CD1c-positive myeloid dendritic cell (primary cell): ENCODE data around the gene PCAT7.
"Not testable (repeated sequence)": the region's sequence is repeated elsewhere in the genome, so short reads cannot be mapped to it uniquely, and the experiment has no call there.

Experiments used
- DNase-seq: peaks from one replicate; pipeline ENCODE4 v3.0.0-alpha.2; 2016; ENCODE audit errors: extremely low spot score

Gene PCAT7

GRCh38 chr9:94563548-94563947, 8.7 kb downstream of the PCAT7 start:
- no peak for DNase-seq

DNA sequence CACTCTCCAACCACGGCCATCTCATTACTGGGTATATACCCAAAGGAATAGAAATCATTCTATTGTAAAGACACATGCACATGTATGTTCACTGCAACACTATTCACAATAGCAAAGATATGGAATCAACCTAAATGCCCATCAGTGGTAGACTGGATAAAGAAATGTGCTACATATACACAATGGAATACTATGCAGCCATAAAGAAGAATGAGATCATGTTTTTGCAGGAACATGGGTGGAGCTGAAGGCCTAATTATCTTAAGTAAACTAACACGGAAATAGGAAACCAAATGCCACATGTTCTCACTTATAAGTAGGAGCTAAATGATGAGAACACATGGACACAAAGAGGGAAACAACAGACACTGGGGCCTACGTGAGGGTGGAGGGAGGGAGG, 9.4 kb downstream of the PCAT7 start:
- DNase-seq, result not testable (repeated sequence)

DNA sequence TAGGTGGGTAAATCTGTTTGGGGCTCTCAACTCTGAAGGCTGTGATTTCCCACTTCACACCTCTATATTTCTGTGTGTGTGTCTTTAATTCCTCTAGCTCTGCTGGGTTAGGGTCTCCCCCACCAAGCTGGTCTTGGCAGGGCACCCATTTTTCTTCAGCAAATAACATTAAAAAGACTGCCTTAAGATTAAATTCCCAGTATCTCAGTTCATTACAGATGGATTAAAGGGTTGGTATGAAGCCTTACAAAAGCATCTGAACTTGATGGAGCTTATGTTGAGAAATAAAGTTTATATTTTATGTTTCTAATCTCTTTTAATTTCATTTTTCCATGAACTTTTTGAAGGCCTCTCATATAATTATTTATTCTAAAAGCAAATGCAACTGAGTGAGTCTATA, 11.7 kb downstream of the PCAT7 start:
- DNase-seq, result no peak

- DNase-seq, result no peak
These were observed 12.4 kb downstream of the PCAT7 start for GRCh38 chr9:94567271-94567670.

GRCh38 chr9:94568250-94568889, 13.5 kb downstream of the PCAT7 start:
- DNase-seq, result no peak

- DNase-seq, result no peak
These were observed 14.3 kb downstream of the PCAT7 start for GRCh38 chr9:94568972-94569712.

GRCh38 chr9:94576131-94576530, 21.2 kb downstream of the PCAT7 start:
- peak; percentile 40 for DNase-seq

- no peak for DNase-seq
These were observed 22.2 kb downstream of the PCAT7 start for GRCh38 chr9:94577036-94577435.

DNA sequence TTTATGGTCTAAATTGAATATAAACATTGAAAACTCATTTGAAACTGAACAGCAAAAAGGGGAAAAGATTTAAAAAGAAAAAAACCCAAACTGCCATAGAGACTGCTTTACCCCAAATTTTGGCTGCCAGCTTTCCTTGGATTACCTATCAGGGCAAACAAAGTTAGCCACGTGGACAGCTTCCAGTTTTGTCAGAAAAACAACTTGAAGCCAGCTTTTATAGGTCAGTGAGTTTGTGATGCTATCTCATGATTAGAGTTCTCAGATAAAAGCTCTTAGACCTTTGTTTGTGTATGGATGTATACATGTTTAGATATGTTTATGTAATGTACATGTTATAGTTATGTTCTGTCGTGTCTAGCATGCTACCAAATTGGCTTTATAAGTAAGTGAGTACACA, 22.7 kb downstream of the PCAT7 start:
- DNase-seq, result no peak

GRCh38 chr9:94581728-94582127, 26.8 kb downstream of the PCAT7 start:
- DNase-seq, result no peak

DNA sequence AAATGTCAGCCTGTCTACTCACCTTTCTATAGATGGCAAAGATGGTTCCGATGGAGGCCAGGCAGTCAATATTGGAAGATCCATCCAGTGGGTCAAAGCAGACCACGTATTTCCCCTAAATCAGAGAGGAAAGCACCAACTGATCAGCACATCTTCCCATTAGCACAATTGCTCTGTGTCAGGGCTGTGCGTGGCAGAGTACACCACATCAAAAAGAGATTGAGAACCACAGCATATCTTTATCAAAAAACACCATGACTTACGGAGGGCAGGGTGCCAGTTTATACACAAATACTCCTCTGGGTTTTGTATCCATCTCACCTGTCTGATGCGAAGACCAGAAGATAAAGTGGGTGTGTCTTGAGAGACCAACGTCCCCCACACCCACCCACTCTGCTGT, 29.7 kb downstream of the PCAT7 start:
- no peak for DNase-seq

GRCh38 chr9:94586316-94586715, 31.4 kb downstream of the PCAT7 start:
- peak; percentile 20 for DNase-seq

DNA sequence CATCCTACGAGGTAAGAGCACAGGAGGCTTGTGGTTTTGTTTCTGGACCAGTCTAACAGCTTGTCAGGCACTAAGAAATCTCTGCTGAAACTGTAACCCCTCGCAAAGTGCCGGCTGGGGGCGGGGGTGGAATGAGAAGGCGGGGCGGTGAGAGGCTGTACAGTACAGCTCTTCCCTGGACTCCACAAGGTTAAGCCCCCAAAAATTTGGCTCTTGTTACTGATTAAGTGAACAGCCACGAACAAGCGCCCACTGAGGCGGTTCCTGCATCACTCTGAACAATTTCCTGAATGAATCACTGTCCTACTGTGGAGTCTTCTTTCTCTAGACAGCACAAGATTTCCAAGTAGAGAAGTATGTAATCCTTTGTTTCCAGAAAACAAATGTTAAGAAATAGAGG, 31.9 kb downstream of the PCAT7 start:
- DNase-seq, result no peak

- no peak for DNase-seq
These were observed 33.8 kb downstream of the PCAT7 start for GRCh38 chr9:94588681-94589080.

GRCh38 chr9:94591046-94591545, 36.2 kb downstream of the PCAT7 start:
- DNase-seq, result not testable (repeated sequence)

- DNase-seq, result no peak
These were observed 37.0 kb downstream of the PCAT7 start for GRCh38 chr9:94591876-94592275.

DNA sequence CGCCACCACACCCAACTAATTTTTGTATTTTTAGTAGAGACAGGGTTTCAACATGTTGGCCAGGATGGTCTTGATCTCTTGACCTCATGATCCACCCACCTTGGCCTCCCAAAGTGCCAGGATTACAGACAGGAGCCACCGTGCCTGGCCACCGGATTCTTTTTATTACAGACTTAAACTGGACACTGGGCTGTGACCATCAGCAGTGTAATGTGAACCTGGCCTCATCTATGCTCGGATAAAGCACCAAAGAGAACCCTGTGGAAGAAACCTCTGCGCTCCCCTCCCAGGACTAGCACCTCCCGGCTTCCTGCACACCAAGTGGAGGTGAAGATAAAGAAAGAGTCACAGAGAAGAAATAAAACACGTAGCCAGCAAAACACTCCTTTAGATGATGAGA, 37.8 kb downstream of the PCAT7 start:
- not testable (repeated sequence) for DNase-seq

DNA sequence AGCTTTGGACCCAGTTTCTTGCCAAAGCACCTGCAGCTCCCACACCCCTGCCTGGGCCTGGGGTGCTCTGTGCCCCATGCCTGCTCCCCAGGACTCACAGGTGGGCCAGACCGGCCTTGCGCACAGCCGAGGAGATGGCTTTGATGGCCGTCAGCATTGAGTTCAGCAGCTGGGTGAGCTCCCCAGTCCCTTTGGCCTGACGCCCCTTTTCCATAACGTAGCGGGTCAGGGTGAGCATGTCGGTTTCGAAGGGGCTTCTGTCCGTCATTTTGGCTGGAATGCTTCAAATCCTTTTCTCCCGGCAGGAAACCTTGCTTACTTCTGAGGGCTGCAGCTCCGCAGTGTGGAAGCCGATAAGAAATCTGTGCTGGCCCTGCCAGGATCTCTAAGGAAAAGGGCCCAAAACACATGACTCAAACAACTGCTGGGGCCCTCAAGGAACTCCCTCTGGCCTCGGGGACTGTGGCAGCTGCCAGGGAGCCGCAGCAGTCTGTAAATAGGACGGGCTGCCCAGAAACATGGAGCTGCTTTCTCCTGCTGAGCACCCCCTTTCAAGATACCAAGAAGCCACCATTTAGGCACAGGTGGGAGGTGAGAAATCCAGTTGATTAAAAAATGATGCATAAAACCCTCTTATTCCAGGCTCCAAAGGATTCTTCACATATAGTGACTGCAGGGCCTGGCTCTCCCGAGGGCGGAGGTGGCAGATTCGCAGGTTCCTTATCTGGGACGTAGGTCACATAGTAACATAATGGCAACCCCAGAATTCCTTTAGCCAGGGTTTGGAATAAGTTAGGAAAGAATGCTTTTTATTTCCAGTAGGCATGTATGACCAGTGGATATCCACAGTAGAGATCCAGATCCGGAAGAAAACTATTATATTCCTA, 38.8 kb downstream of the PCAT7 start, which contains the start of gene FBP2:
FBP2 (minus strand) TSS at position 366 of the 887 bp plus-strand sequence; CDS start at position 268, 98 bp downstream.
- no peak for DNase-seq

- no peak for DNase-seq
These were observed 44.2 kb downstream of the PCAT7 start for GRCh38 chr9:94599102-94599501.

DNA sequence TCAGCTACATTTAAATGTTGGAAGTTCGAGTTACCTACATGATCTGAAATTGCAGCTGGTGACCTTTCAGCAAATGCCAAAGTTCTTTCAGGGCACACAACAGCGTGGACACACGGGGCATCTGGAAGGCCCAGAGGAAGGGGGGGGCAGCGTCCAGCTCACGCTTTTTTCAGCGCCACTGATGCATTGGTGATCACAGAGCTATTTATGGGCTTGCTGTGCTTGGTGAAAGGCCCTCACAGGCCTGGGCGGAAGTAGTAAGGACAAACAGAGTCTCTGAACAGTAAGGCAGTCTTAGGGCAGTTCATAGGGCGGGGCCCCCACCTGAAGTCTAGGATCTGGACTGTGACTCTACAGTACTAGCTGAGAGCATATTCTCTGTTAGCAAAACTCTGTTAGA, 45.4 kb downstream of the PCAT7 start:
- DNase-seq, result no peak

GRCh38 chr9:94600715-94601114, 45.8 kb downstream of the PCAT7 start:
- DNase-seq, result no peak

DNA sequence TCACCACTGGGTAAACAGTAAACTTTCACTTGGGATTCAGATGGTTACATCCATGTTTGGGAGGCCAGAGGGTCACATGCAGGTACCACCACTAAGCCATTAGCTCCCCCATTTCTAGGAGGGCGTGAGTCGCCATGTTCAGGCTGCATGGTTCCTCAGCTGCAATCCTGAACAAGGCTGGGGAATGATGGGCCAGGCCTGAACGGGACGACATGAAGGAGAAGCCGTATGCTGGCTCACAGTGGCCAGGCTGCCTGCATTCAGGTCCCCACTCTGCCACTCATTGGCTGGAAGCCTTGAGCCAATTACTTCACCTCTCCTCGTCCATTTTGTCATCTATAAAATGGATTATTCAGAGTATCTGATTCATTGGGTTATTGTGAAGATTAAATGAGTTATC, 47.8 kb downstream of the PCAT7 start:
- DNase-seq, result no peak
